NCI-H345 treated with DMSO at 0.1 percent for 48 hours (cell line): ENCODE results near the gene COQ7.

Experiments used
- DNase-seq: peaks from one replicate; lab custom pipeline; 2025; ENCODE audit not compliant: unreplicated experiment; lab: John Stamatoyannopoulos, UW

COQ7 gene

GRCh38 chr16:19110537-19111360 lies 43.3 kb downstream of the COQ7 start:
- DNase-seq = no peak

GRCh38 chr16:19112099-19112407 lies 44.6 kb downstream of the COQ7 start:
- DNase-seq = no peak

GRCh38 chr16:19113577-19114358 lies 46.4 kb downstream of the COQ7 start, which contains the start of gene ITPRIPL2:
Gene ITPRIPL2 (plus strand): TSS chr16:19113964. CDS start chr16:19114462, 498 bp downstream.
- DNase-seq = no peak

DNA sequence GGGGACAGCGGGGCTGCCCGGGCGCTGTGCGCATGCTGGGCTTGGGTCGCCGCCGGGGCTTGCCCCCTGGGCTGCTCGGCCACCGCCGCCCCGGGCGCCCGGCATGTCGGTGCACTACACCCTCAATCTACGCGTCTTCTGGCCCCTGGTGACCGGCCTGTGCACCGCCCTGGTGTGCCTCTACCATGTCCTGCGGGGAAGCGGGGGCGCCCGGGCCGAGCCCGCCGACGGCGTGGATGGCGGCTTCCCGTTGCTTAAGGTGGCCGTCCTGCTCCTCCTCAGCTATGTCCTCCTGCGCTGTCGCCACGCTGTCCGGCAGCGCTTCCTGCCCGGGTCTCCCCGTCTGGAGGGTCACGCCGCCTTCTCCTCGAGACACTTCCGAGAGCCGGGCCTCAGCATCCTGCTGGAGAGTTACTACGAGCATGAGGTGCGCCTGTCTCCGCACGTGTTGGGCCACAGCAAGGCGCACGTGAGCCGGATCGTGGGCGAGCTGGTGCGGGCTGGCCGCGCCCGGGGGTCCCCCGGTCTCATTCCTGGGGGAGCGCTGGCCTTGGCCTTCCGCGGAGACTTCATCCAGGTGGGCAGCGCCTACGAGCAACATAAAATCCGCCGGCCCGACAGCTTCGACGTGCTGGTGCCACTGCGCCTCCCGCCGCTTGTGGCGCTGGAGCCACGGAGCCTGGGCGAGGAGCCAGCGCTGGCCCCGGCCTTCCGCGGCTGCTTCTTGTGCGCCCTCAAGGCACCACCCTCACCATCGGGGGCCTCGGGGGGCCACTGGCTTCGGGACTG lies 47.1 kb downstream of the COQ7 start:
- DNase-seq = no peak

DNA sequence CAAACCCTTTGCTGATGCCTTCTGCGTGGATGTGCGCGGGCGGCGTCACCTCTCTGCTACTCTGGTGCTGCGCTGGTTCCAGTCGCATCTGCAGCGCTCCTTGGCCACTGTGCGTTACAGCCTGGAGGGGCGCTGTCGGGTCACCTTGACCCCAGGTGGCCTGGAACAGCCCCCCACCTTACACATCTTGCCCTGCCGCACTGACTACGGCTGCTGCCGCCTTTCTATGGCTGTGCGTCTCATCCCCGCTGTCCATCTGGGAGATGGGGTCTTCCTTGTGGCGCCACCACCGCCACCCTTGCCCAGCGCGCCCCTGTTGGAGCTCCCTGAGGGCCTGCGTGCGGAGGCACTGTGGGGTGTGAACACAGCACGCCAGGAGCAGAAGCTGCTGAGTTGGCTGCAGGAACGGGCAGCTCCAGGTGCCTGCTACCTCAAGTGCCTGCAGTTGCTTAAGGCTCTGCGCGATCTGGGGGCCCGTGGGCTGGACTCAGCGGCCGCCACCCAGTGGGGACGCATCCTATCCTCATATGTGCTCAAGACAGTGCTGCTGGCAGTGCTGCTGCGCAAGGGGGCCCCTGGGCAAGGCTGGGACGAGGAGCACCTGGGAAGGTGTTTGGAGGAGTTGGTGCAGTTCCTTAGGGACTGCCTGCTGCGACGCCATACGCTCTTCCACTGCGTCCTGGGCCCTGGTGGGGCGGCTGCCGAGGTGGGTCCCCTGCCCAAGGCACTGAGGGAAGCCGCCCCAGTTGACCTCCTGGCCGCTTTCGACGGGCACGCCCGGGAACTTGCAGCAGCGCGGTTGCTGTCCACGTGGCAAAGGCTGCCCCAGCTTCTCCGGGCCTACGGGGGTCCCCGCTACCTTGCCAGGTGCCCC lies 48.0 kb downstream of the COQ7 start:
- no peak for DNase-seq

GRCh38 chr16:19116711-19117449 lies 49.5 kb downstream of the COQ7 start:
- DNase-seq = no peak

DNA sequence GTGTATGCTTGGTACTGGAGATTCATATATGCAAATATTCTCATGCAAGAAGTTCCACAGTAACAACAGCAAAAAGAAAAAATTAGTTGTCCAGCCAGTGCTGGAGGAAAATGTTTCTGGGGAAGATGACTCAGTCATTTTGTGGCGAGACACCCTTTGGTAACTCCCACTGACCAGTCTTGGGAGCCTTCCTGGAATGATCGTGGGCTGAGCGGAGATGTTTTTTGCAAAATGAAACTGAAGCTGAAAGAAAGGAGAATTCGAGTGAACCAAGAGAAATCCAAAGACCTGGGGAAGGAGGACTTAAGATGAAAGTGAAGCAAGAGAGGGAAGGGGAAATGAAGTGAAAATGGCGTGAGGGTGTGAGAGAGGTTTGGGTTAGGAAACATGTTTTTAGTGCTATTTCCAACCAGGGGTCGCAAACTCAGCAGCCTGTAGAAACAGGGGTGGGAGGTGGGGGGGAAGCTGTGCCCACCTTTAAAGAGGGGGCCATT lies 51.6 kb downstream of the COQ7 start:
- no peak for DNase-seq

DNA sequence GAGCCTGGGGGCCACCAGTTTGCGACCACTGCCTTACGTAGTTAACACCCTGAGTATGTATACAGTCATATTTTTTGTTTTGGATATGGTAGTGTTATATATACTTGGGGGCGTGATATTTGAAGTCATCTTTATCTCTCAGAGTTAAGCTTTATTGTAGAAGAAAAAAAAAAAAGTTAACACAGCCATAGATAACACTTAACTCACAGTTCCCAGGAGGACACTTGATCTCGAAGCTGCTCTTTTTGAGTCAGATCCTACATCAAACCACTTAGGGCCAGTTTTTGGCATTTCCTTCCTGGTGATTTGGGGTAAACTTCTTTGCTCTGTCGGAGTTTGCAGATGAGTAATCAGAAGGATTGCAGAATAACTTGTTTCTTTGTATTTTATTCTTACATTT lies 52.1 kb downstream of the COQ7 start:
- DNase-seq = no peak

DNA sequence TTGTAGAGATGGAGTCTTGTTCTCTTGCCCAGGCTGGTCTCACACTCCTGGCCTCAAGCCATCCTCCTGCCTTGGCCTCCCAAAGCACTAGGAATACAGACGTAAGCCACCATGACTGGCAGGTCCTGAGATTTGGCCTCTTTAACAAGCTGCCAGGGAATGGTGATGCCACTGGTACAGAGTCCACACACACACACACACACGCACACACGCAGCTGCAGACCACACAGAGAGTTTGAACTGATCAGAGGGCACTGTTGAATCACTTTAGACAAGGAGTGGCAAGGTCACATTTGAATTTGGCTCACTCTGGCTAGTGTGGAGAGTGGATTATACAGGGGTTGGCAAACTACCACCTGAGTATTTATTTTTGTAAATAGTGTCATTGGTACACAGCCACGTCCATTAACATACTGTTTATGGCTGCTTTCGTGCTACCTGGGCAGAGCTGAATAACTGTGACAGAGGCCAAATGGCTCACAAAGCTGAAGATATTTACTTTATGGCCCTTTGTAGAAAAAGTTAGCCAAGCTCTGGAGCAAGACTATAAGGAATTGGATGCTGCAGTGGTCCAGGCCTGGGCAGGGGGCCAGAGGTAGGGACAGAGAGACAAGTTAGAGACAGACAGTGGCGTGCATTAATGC lies 56.2 kb downstream of the COQ7 start:
- no peak for DNase-seq

GRCh38 chr16:19126300-19126699 lies 58.9 kb downstream of the COQ7 start:
- DNase-seq = no peak

GRCh38 chr16:19127205-19127604 lies 59.8 kb downstream of the COQ7 start:
- DNase-seq = no peak

GRCh38 chr16:19127674-19128131 lies 60.3 kb downstream of the COQ7 start:
- DNase-seq = no peak

- no peak for DNase-seq
These were observed 61.2 kb downstream of the COQ7 start for GRCh38 chr16:19128454-19129200.
